LNCaP clone FGC (cell line): Measurements from ENCODE around the gene CPNE9.

ENCODE experiments used
- DNase-seq: peaks from one replicate; pipeline ENCODE4 v3.0.0-alpha.2; 2011; ENCODE audit warnings: low read depth
- H3K4me3 ChIP-seq: 2 replicates; pipeline ENCODE4 v1.5.1; 2011; ENCODE audit warnings: mild to moderate bottlenecking, low read depth, low read length, control low read depth
- CTCF ChIP-seq: IDR thresholded peaks from 2 replicates; pipeline ENCODE4 v1.5.1; 2012; ENCODE audit warnings: mild to moderate bottlenecking; ENCODE audit not compliant: control insufficient read depth, insufficient read depth; ENCODE audit errors: extremely low read depth

The CPNE9 gene

GRCh38 chr3:9691636-9692035, 12.0 kb upstream of the CPNE9 start:
- no peak for DNase-seq
- TF ChIP-seq CTCF, result no peak
- no peak overlapping the region for H3K4me3 ChIP-seq

- TF ChIP-seq CTCF, result no peak
- no peak for DNase-seq
- no peak overlapping the region for H3K4me3 ChIP-seq
Observed at GRCh38 chr3:9692416-9692815, 11.2 kb upstream of the CPNE9 start.

GRCh38 chr3:9695345-9695744, 8.3 kb upstream of the CPNE9 start:
- no peak overlapping the region for H3K4me3 ChIP-seq
- no peak for TF ChIP-seq CTCF
- DNase-seq, result no peak

- no peak for TF ChIP-seq CTCF
Observed at GRCh38 chr3:9695746-9696145, 7.9 kb upstream of the CPNE9 start.

GRCh38 chr3:9696480-9697220, 7.0 kb upstream of the CPNE9 start:
- DNase-seq, result no peak
- TF ChIP-seq CTCF, result no peak
- H3K4me3 ChIP-seq, result no peak overlapping the region

More at GRCh38 chr3:9695746-9696145, 7.9 kb upstream of the CPNE9 start:
- no peak for DNase-seq
- no peak overlapping the region for H3K4me3 ChIP-seq

- TF ChIP-seq CTCF, result no peak
- no peak overlapping the region for H3K4me3 ChIP-seq
- DNase-seq, result no peak
Observed at GRCh38 chr3:9697892-9698291, 5.7 kb upstream of the CPNE9 start.

- no peak overlapping the region for H3K4me3 ChIP-seq
- no peak for TF ChIP-seq CTCF
- no peak for DNase-seq
Observed at GRCh38 chr3:9698293-9698692, 5.3 kb upstream of the CPNE9 start.
